Measurements from ENCODE around the gene BCL2L1. TPM values are rescaled to one million over a fixed set of nuclear protein-coding genes. Genes with fewer than 3 reads are reported as not detected.

Gene BCL2L1
- total RNA-seq, 1 donor from 2014 or later = 60.4 TPM

GRCh38 chr20:31760519-31761240, 38.0 kb upstream of the BCL2L1 start:
- no peaks in the 10 kb centered on the region for H3K4me1 Mint-ChIP-seq
- ChIA-PET CTCF (no interaction called here), POLR2A (interaction anchor here (0.7 kb wide), 1 partner anchor 107 kb away, joined by 9 read pairs; no protein-coding TSS in a partner anchor)
- H3K27ac Mint-ChIP-seq = no peak overlapping the region
- ATAC-seq (ENCODE audit: low read depth) (no peak), DNase-seq (no peak)
- no peaks in the 10 kb centered on the region for H3K36me3 Mint-ChIP-seq (ENCODE audit: low read depth)
- H3K4me3 Mint-ChIP-seq = no peak overlapping the region
- no peaks in the 10 kb centered on the region for H3K27me3 Mint-ChIP-seq
- intact Hi-C loops (cut with micrococcal nuclease) = no loop called here
- no peaks in the 10 kb centered on the region for H3K9me3 Mint-ChIP-seq
- no peak for TF ChIP-seq CTCF (IDR thresholded peaks at IDR 0.05)

- intact Hi-C loops (cut with micrococcal nuclease) = no loop called here
- ChIA-PET CTCF (no interaction called here), POLR2A (no interaction called here)
- TF ChIP-seq CTCF (IDR thresholded peaks at IDR 0.05) = no peak
- Mint-ChIP-seq H3K9me3 (no peaks in the 10 kb centered on the region), H3K4me3 (no peak overlapping the region), H3K4me1 (no peaks in the 10 kb centered on the region), H3K27me3 (no peaks in the 10 kb centered on the region), H3K36me3 (ENCODE audit: low read depth) (no peaks in the 10 kb centered on the region), H3K27ac (no peak overlapping the region)
- no peak for ATAC-seq (ENCODE audit: low read depth)
- no peak for DNase-seq
Observed at GRCh38 chr20:31759836-31760518, 37.3 kb upstream of the BCL2L1 start.

- Mint-ChIP-seq H3K4me1 (no peaks in the 10 kb centered on the region), H3K27ac (no peak overlapping the region), H3K9me3 (no peaks in the 10 kb centered on the region), H3K27me3 (no peaks in the 10 kb centered on the region), H3K36me3 (ENCODE audit: low read depth) (no peaks in the 10 kb centered on the region), H3K4me3 (no peak overlapping the region)
- no peak for TF ChIP-seq CTCF (IDR thresholded peaks at IDR 0.05)
- CTCF ChIA-PET = no interaction called here
- DNase-seq (no peak), ATAC-seq (ENCODE audit: low read depth) (no peak)
- POLR2A ChIA-PET = no interaction called here
- intact Hi-C loops (cut with micrococcal nuclease) = no loop called here
Observed at GRCh38 chr20:31758991-31759390, 36.3 kb upstream of the BCL2L1 start.

GRCh38 chr20:31758521-31758920, 35.9 kb upstream of the BCL2L1 start:
- no peak for ATAC-seq (ENCODE audit: low read depth)
- H3K36me3 Mint-ChIP-seq (ENCODE audit: low read depth) = no peaks in the 10 kb centered on the region
- H3K27ac Mint-ChIP-seq = no peak overlapping the region

More at GRCh38 chr20:31758521-31758920, 35.9 kb upstream of the BCL2L1 start:
- no peaks in the 10 kb centered on the region for H3K27me3 Mint-ChIP-seq
- intact Hi-C loops (cut with micrococcal nuclease) = no loop called here
- no peak for TF ChIP-seq CTCF (IDR thresholded peaks at IDR 0.05)
- POLR2A ChIA-PET = no interaction called here
- H3K4me1 Mint-ChIP-seq = no peaks in the 10 kb centered on the region
- H3K4me3 Mint-ChIP-seq = no peak overlapping the region
- no peaks in the 10 kb centered on the region for H3K9me3 Mint-ChIP-seq
- DNase-seq = no peak
- CTCF ChIA-PET = no interaction called here

Data from activated B cell treated with CpG ODN at 0.5 μM for 24 hours (primary cell).